Esophagus (tissue), 2 donors: ENCODE measurements around the gene HAUS7. TPM values are rescaled to one million over a fixed set of nuclear protein-coding genes. Genes with fewer than 3 reads are reported as not detected.

Experiments used
- H3K27ac ChIP-seq, 2 donors: one replicate each; pipeline ENCODE4 v1.5.1; 2013; ENCODE audit warnings: low read depth in 2 of 2, mild to moderate bottlenecking in 2 of 2, inconsistent platforms in 1 of 2, low read length in 1 of 2, moderate library complexity in 1 of 2
- H3K27me3 ChIP-seq, 2 donors: one replicate each; pipeline ENCODE4 v1.6.1; 2013; ENCODE audit warnings: low read length in 2 of 2, control low read depth in 1 of 2, mild to moderate bottlenecking in 1 of 2; ENCODE audit not compliant: insufficient read depth in 2 of 2, control insufficient read depth in 1 of 2
- H3K36me3 ChIP-seq, 2 donors: one replicate each; pipeline ENCODE4 v1.6.1; 2013; ENCODE audit warnings: low read length in 1 of 2; ENCODE audit not compliant: control insufficient read depth in 2 of 2, insufficient read depth in 2 of 2
- H3K4me1 ChIP-seq, 2 donors: one replicate each; pipeline ENCODE4 v1.6.1; 2013; ENCODE audit warnings: low read length in 1 of 2; ENCODE audit not compliant: control insufficient read depth in 2 of 2, insufficient read depth in 2 of 2
- H3K4me3 ChIP-seq, 2 donors: one replicate each; pipeline ENCODE4 v1.5.1; 2013; ENCODE audit warnings: low read length in 2 of 2, mild to moderate bottlenecking in 2 of 2, low read depth in 1 of 2, moderate library complexity in 1 of 2
- H3K9me3 ChIP-seq, 2 donors: one replicate each; pipeline ENCODE4 v1.6.1; 2013; ENCODE audit warnings: mild to moderate bottlenecking in 2 of 2, low read depth in 1 of 2, low read length in 1 of 2, moderate library complexity in 1 of 2; ENCODE audit not compliant: control insufficient read depth in 2 of 2, insufficient read depth in 1 of 2
- WGBS, 2 donors: extraction: QIAGEN DNeasy Blood & Tissue Kit; methylation state at CpG; one replicate each; pipeline ENCODE4 v1.1.7; 2013; 5-methylcytosine and 5-hydroxymethylcytosine counted together
- polyA plus RNA-seq, 2 donors: library from polyadenylated mRNA; stranded (reverse); fragments of 200-250 nt; gene quantifications; one replicate each; pipeline ENCODE4 v1.2.3, GENCODE V29; 2013
- donor health status: healthy with polysubstance abuse.
- donor health status: Bipolar disorder and iron deficiency.

HAUS7 gene
- polyA plus RNA-seq, 2 donors = 14.7 to 27.1 TPM

- Histone ChIP-seq H3K4me3 (no peak overlapping the region), H3K27me3 (no peaks in the 10 kb centered on the region), H3K4me1 (peaks cover 0 to 8% of the 10 kb centered on the region in 2 donors), H3K36me3 (no peaks in the 10 kb centered on the region), H3K27ac (no peak overlapping the region), H3K9me3 (no peaks in the 10 kb centered on the region)
- 59 to 73% methylated on average over 6 of the region's 6 CpGs for WGBS, 2 donors
These were observed 7.3 kb downstream of the HAUS7 start for GRCh38 chrX:153463031-153463430.

GRCh38 chrX:153462291-153462690, 8.1 kb downstream of the HAUS7 start:
- Histone ChIP-seq H3K27me3 (no peaks in the 10 kb centered on the region), H3K4me3 (no peak overlapping the region), H3K4me1 (peaks cover 0 to under 1% of the 10 kb centered on the region in 2 donors), H3K9me3 (no peaks in the 10 kb centered on the region), H3K36me3 (peaks cover 2 to 3% of the 10 kb centered on the region in 2 donors), H3K27ac (no peak overlapping the region)
- WGBS, 2 donors = 86 to 91% methylated on average over 10 of the region's 10 CpGs

- H3K27ac ChIP-seq = no peak overlapping the region
- H3K4me1 ChIP-seq = peaks cover 0 to 8% of the 10 kb centered on the region in 2 donors
- no peak overlapping the region for H3K4me3 ChIP-seq
- H3K9me3 ChIP-seq = no peaks in the 10 kb centered on the region
- H3K27me3 ChIP-seq = no peaks in the 10 kb centered on the region
- WGBS, 2 donors = 42 to 55% methylated on average over 7 of the region's 7 CpGs
- H3K36me3 ChIP-seq = peaks cover 3 to 4% of the 10 kb centered on the region in 2 donors
These were observed 9.6 kb downstream of the HAUS7 start for GRCh38 chrX:153460826-153461225.

GRCh38 chrX:153459986-153460385, 10.4 kb downstream of the HAUS7 start:
- H3K36me3 ChIP-seq = peaks cover 3 to 8% of the 10 kb centered on the region in 2 donors
- no peak overlapping the region for H3K4me3 ChIP-seq
- WGBS, 2 donors = 88 to 94% methylated on average over 4 of the region's 4 CpGs
- H3K4me1 ChIP-seq = peaks cover 0 to 8% of the 10 kb centered on the region in 2 donors
- H3K27ac ChIP-seq = no peak overlapping the region
- H3K9me3 ChIP-seq = no peaks in the 10 kb centered on the region
- no peaks in the 10 kb centered on the region for H3K27me3 ChIP-seq

- peaks cover 3 to 10% of the 10 kb centered on the region in 2 donors for H3K36me3 ChIP-seq
- no peaks in the 10 kb centered on the region for H3K27me3 ChIP-seq
- no peak overlapping the region for H3K4me3 ChIP-seq
- 86 to 88% methylated on average over 4 of the region's 4 CpGs for WGBS, 2 donors
- H3K4me1 ChIP-seq = peaks cover 0 to 8% of the 10 kb centered on the region in 2 donors
- H3K27ac ChIP-seq = no peak overlapping the region
- H3K9me3 ChIP-seq = no peaks in the 10 kb centered on the region
These were observed 11.9 kb downstream of the HAUS7 start for GRCh38 chrX:153458476-153458875.

- WGBS, 2 donors = 88 to 91% methylated on average over 17 of the region's 17 CpGs
- Histone ChIP-seq H3K4me3 (no peak overlapping the region), H3K9me3 (no peaks in the 10 kb centered on the region), H3K36me3 (peaks cover 3 to 10% of the 10 kb centered on the region in 2 donors), H3K4me1 (peaks cover 0 to 8% of the 10 kb centered on the region in 2 donors), H3K27ac (no peak overlapping the region), H3K27me3 (no peaks in the 10 kb centered on the region)
These were observed 12.4 kb downstream of the HAUS7 start for GRCh38 chrX:153457827-153458466.

GRCh38 chrX:153457136-153457825, 13.1 kb downstream of the HAUS7 start:
- Histone ChIP-seq H3K4me3 (no peak overlapping the region), H3K9me3 (no peaks in the 10 kb centered on the region), H3K36me3 (peaks cover 3 to 10% of the 10 kb centered on the region in 2 donors), H3K27me3 (no peaks in the 10 kb centered on the region), H3K4me1 (peaks cover 0 to 8% of the 10 kb centered on the region in 2 donors), H3K27ac (no peak overlapping the region)
- WGBS, 2 donors = 86 to 92% methylated on average over 18 of the region's 18 CpGs

GRCh38 chrX:153456704-153457103, 13.7 kb downstream of the HAUS7 start:
- Histone ChIP-seq H3K4me3 (no peak overlapping the region), H3K36me3 (peaks cover 3 to 10% of the 10 kb centered on the region in 2 donors), H3K27me3 (no peaks in the 10 kb centered on the region), H3K27ac (no peak overlapping the region), H3K4me1 (peaks cover 0 to 8% of the 10 kb centered on the region in 2 donors), H3K9me3 (no peaks in the 10 kb centered on the region)
- WGBS, 2 donors = 74 to 84% methylated on average over 8 to 9 of the region's 9 CpGs

GRCh38 chrX:153456161-153456560, 14.2 kb downstream of the HAUS7 start:
- H3K27me3 ChIP-seq = no peaks in the 10 kb centered on the region
- WGBS, 2 donors = 53 to 91% methylated on average over 11 to 12 of the region's 12 CpGs
- peaks cover 0 to 8% of the 10 kb centered on the region in 2 donors for H3K4me1 ChIP-seq
- H3K4me3 ChIP-seq = no peak overlapping the region
- H3K36me3 ChIP-seq = peaks cover 3 to 10% of the 10 kb centered on the region in 2 donors
- H3K9me3 ChIP-seq = no peaks in the 10 kb centered on the region
- no peak overlapping the region for H3K27ac ChIP-seq
